Bronchial epithelial cell (primary cell): ENCODE results near the gene ETV6. TPM values are rescaled to one million over a fixed set of nuclear protein-coding genes. Genes with fewer than 3 reads are reported as not detected.

Experiments used
- DNase-seq: peaks from one replicate; pipeline ENCODE4 v3.0.0-alpha.2; 2010; ENCODE audit warnings: low read depth
- FAIRE-seq: peaks from 2 replicates; lab custom pipeline; 2011; peaks lifted over from hg19 to GRCh38; lab: Jason Lieb, UNC
- H3K27me3 ChIP-seq: 2 replicates; pipeline ENCODE4 v1.5.1; 2011; ENCODE audit warnings: low read length; ENCODE audit not compliant: control insufficient read depth, insufficient read depth
- H3K36me3 ChIP-seq: 2 replicates; pipeline ENCODE4 v1.5.1; 2011; ENCODE audit warnings: low read length; ENCODE audit not compliant: control insufficient read depth, insufficient read depth
- H3K4me3 ChIP-seq: 2 replicates; pipeline ENCODE4 v1.5.1; 2011; ENCODE audit warnings: mild to moderate bottlenecking, low read depth, low read length, control low read depth
- total RNA-seq: library from RNA; depleted of rRNA; stranded (reverse); fragments of >200 nt; gene quantifications from 2 replicates; pipeline ENCODE4 v1.2.1, GENCODE V29; 2014
- TF ChIP-seq, protein P1 (sequence below): IDR thresholded peaks from 2 replicates; pipeline ENCODE4 v1.5.1; 2011; ENCODE audit warnings: mild to moderate bottlenecking, moderate library complexity, low read length, control low read depth, inconsistent platforms; ENCODE audit not compliant: insufficient read depth, severe bottlenecking

Gene ETV6
- total RNA-seq, 1 donor from 2014 or later: 2.6 TPM

DNA sequence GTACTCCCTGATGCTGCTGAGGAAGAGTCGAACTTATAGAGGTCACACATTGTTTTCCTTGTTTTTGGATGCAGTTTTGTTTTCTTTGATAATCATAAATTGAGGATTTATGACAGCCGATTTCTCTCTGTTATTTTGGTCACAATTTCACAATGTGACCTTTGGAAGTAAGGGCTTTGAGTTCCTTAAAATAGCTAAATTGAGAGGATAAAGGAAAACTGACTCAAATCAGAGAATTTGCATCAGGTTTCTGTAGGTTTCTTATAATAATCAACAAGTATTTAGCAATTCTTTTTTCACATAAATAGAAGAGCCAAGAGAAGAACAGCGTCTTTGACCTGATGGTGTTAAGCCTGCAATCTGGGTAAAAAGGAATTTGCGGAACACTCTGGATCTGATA is 66.1 kb downstream of the ETV6 start:
- Histone ChIP-seq H3K27me3 (no peaks in the 10 kb centered on the region), H3K36me3 (peaks cover 2% of the 10 kb centered on the region), H3K4me3 (no peak overlapping the region)
- TF ChIP-seq, protein P1, sequence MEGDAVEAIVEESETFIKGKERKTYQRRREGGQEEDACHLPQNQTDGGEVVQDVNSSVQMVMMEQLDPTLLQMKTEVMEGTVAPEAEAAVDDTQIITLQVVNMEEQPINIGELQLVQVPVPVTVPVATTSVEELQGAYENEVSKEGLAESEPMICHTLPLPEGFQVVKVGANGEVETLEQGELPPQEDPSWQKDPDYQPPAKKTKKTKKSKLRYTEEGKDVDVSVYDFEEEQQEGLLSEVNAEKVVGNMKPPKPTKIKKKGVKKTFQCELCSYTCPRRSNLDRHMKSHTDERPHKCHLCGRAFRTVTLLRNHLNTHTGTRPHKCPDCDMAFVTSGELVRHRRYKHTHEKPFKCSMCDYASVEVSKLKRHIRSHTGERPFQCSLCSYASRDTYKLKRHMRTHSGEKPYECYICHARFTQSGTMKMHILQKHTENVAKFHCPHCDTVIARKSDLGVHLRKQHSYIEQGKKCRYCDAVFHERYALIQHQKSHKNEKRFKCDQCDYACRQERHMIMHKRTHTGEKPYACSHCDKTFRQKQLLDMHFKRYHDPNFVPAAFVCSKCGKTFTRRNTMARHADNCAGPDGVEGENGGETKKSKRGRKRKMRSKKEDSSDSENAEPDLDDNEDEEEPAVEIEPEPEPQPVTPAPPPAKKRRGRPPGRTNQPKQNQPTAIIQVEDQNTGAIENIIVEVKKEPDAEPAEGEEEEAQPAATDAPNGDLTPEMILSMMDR: no peak
- DNase-seq (no peak), FAIRE-seq (no peak)

DNA sequence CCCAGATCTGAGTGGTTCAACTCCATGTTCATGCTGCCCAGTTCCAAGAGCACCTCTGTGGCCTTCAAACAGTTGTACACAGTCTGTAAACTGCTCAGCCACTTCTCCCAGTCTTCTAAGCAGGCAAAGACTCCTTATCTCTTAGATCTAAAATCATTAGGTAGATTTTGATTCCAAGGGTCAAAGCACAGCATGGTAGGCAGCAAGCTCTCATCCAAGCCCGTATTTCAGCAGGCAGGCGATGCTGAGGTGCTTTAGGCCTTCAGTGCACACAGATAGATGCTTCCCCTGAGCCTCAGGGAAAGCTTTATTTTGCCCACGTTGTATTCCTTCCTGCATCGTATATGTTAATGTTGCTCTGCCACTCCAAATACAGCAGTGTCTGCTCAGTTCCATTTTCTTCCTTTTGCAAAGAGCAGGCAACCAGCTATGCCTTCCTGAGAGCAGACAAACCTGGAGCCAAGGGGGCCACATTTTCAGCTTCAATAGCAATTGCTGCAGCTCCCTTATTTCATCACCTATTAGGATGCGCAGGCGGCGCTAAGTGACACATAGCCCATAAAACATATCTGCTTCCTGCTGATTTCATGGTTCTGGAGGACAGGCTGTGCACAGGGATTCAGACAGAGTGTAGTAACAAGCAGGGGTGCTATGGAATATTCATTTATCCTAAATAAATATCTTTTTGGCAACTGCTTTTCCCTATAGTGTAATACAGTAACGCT is 67.5 kb downstream of the ETV6 start:
- H3K27me3 ChIP-seq: no peaks in the 10 kb centered on the region
- H3K36me3 ChIP-seq: peaks cover 2% of the 10 kb centered on the region
- TF ChIP-seq, protein P1: no peak
- DNase-seq (no peak), FAIRE-seq (no peak)
- H3K4me3 ChIP-seq: no peak overlapping the region

DNA sequence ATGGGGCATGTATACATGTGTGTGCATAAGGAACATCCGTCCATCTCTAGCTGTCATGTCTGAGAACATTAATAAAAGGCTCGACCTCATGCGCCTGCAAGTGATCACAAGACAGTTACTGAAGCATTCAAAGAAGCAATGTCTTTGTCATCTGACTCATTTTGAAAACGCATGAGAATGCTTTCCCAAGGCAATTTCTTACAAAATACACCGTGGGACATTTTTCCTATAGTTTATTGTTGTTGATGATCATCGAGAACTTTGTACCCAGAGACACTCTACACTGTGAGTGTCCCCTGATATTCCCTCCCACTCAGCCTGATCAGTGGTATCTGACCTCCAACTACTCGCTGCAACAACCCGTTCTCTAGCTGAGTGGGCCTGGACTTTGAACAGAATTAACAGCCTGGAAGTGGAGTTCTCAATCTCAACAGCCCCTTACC is 68.1 kb downstream of the ETV6 start:
- Histone ChIP-seq H3K36me3 (peaks cover 2% of the 10 kb centered on the region), H3K4me3 (no peak overlapping the region), H3K27me3 (no peaks in the 10 kb centered on the region)
- DNase-seq (no peak), FAIRE-seq (no peak)
- TF ChIP-seq, protein P1: no peak

DNA sequence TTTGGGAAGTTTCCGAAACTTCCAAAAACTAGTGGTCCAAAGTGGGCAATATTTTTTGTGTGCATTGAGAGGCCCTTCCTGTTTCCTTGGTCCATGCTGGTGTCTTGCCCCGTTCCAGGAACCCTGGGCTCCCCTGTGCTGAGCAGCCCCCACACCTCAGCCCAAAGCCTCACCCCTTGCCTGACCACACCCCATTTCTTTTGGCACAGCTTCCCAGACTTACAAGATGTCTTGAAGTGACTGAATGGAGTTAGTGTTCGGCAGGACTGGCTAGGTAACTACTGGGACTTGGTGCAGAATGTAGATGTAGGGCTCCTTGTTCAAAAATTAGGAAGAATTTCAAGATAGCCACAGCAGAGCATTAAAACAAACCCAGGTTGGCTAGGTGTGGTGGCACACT is 68.6 kb downstream of the ETV6 start:
- Histone ChIP-seq H3K36me3 (peaks cover 2% of the 10 kb centered on the region), H3K27me3 (no peaks in the 10 kb centered on the region), H3K4me3 (no peak overlapping the region)
- FAIRE-seq: no peak
- TF ChIP-seq, protein P1: no peak
- DNase-seq: no peak

DNA sequence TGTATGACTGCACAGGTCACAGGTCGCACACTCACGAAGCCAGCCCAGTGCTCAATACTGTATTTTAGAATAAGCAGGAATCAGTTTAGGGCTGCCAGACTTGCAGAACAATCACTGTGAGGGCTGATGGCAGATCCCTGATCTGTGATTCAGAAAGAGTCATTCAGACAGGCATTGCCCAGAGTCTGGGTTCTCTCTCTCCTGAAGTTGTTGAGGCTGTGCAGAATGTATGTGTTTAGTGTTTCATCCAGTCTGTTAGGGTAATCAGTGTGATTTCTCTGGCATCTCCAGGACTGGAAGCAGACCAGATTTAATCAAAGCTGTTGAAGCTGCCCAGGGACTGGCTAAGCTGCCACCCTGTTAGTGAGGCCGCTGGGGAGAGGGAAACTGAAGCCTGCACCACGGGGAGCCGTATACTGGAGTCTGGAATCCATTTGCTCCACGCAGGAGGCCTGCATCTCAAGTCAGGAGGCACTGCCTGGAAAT is 69.3 kb downstream of the ETV6 start:
- no peaks in the 10 kb centered on the region for H3K27me3 ChIP-seq
- DNase-seq: peak; percentile 90
- H3K36me3 ChIP-seq: peaks cover 2% of the 10 kb centered on the region
- no peak overlapping the region for H3K4me3 ChIP-seq
- no peak for FAIRE-seq
- TF ChIP-seq, protein P1: no peak

DNA sequence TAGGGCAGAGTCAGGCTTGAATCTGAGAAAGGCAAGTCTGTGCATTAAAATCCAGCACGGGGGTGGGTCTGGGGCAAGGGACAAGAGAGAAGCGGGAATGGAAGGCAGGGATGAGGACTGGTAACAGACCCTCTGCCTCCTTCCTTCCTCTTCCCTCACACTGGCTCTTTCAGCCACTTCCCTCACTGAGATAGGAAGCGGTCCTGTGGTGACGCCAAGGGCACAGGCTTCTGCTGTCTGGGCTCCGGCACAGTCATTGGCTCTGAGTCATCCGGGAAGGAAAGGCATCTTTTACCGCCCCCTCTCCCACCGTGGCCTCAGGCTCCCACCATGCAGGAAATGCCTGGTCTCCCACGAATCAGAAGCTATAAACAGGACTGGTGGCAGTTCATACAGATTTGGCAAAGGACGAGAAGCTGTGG is 70.2 kb downstream of the ETV6 start:
- H3K36me3 ChIP-seq: peaks cover 1% of the 10 kb centered on the region
- no peaks in the 10 kb centered on the region for H3K27me3 ChIP-seq
- FAIRE-seq (no peak), DNase-seq (peak; percentile 94)
- H3K4me3 ChIP-seq: no peak overlapping the region
- TF ChIP-seq, protein P1: no peak
